B cell (primary cell): ENCODE measurements around the gene GKAP1. TPM values are rescaled to one million over a fixed set of nuclear protein-coding genes. Genes with fewer than 3 reads are reported as not detected.
"Not testable (repeated sequence)": the region's sequence is repeated elsewhere in the genome, so short reads cannot be mapped to it uniquely, and the experiment has no call there.

ENCODE experiments used
- ATAC-seq: fragments of 200-7000 bp; cut with Tn5 transposase; one replicate; pipeline ENCODE4 v1.10.0; 2021; ENCODE audit warnings: low read depth, mild to moderate bottlenecking, moderate number of reproducible peaks, moderate library complexity
- CTCF ChIA-PET: fragments of 350-600 bp; sonication (Branson Sonifier 250); formaldehyde crosslinking; loops from one replicate; lab custom pipeline; 2021; ENCODE audit warnings: antibody characterized with exemption, inconsistent platforms; lab: Charles Lee
- POLR2A ChIA-PET: fragments of 350-600 bp; sonication (Branson Sonifier 250); formaldehyde crosslinking; loops from one replicate; lab custom pipeline; 2021; ENCODE audit warnings: antibody characterized with exemption; lab: Charles Lee
- DNase-seq: peaks from one replicate; pipeline ENCODE4 v3.0.0; 2013
- H2AFZ ChIP-seq: 2 replicates; pipeline ENCODE4 v1.6.1; 2012; ENCODE audit warnings: mild to moderate bottlenecking, low read depth, low read length; ENCODE audit not compliant: insufficient read depth, poor library complexity, severe bottlenecking
- H3K27ac ChIP-seq, 2 donors: 1 replicate in 1 of 2; 2 replicates in 1 of 2; pipeline ENCODE4 v1.5.1; 2012 to 2013; ENCODE audit warnings: low read length in 2 of 2, mild to moderate bottlenecking in 2 of 2, moderate library complexity in 1 of 2
- H3K27me3 ChIP-seq, 4 experiments: fragments of 200-600 bp in 1 of 4; sonication (generic) in 1 of 4; replicated peaks in 1 of 4; 1 replicate in 2 of 4; 2 replicates in 2 of 4; pipeline versions ENCODE4 v1.6.1 to v1.7.0; 2013 to 2016; ENCODE audit warnings: low read length in 3 of 4, mild to moderate bottlenecking in 2 of 4, mixed read lengths in 1 of 4, moderate library complexity in 1 of 4; ENCODE audit not compliant: insufficient read depth in 4 of 4, control insufficient read depth in 3 of 4; ENCODE audit errors: control extremely low read depth in 1 of 4
- H3K36me3 ChIP-seq, 2 experiments: replicated peaks in 1 of 2; 1 replicate in 1 of 2; 2 replicates in 1 of 2; pipeline versions ENCODE4 v1.6.1 to v1.7.1; 2013; ENCODE audit warnings: low read length in 1 of 2; ENCODE audit not compliant: insufficient read depth in 2 of 2, control insufficient read depth in 1 of 2; ENCODE audit errors: control extremely low read depth in 1 of 2, extremely low read depth in 1 of 2
- H3K4me1 ChIP-seq, 2 donors: fragments of 200-600 bp in 1 of 2; sonication (generic) in 1 of 2; 1 replicate in 1 of 2; 2 replicates in 1 of 2; pipeline versions ENCODE4 v1.5.1 to v1.6.1; 2013 to 2017; ENCODE audit warnings: low read length in 2 of 2; ENCODE audit not compliant: control insufficient read depth in 2 of 2, insufficient read depth in 2 of 2
- H3K4me2 ChIP-seq: replicated peaks from 2 replicates; pipeline ENCODE3; 2012; ENCODE audit warnings: mild to moderate bottlenecking, low read depth, low read length; ENCODE audit not compliant: poor library complexity, severe bottlenecking
- H3K4me3 ChIP-seq, 5 experiments: fragments of 200-600 bp in 1 of 5; sonication (generic) in 1 of 5; 1 replicate in 3 of 5; 2 replicates in 2 of 5; pipeline versions ENCODE4 v1.5.1 to v1.7.0; 2011 to 2016; ENCODE audit warnings: low read length in 4 of 5, mild to moderate bottlenecking in 4 of 5, low read depth in 2 of 5, control low read depth in 1 of 5, moderate library complexity in 1 of 5; ENCODE audit not compliant: insufficient read depth in 1 of 5; ENCODE audit errors: control extremely low read depth in 1 of 5, extremely low read depth in 1 of 5
- H3K79me2 ChIP-seq: fragments of 200-600 bp; sonication (generic); one replicate; pipeline ENCODE4 v1.6.0; 2016; ENCODE audit warnings: low read length; ENCODE audit not compliant: control insufficient read depth, insufficient read depth
- H3K9ac ChIP-seq: fragments of 200-600 bp; sonication (generic); 2 replicates; pipeline ENCODE4 v1.6.1; 2017; ENCODE audit warnings: mild to moderate bottlenecking, low read length, moderate library complexity
- H3K9me3 ChIP-seq, 3 donors: one replicate each; pipeline versions ENCODE4 v1.6.1 to v1.7.1; 2013; ENCODE audit warnings: low read length in 2 of 3; ENCODE audit not compliant: control insufficient read depth in 2 of 3, insufficient read depth in 1 of 3; ENCODE audit errors: control extremely low read depth in 1 of 3
- H4K20me1 ChIP-seq: 2 replicates; pipeline ENCODE4 v1.6.0; 2012; ENCODE audit warnings: mild to moderate bottlenecking, low read length; ENCODE audit not compliant: insufficient read depth, control insufficient read depth, poor library complexity, severe bottlenecking
- H3K27ac Mint-ChIP-seq: one replicate; pipeline ENCODE4 v1.8.0; 2021; ENCODE audit warnings: mixed read lengths
- H3K27me3 Mint-ChIP-seq: one replicate; pipeline ENCODE4 v1.8.0; 2021; ENCODE audit warnings: mixed read lengths
- H3K4me1 Mint-ChIP-seq: one replicate; pipeline ENCODE4 v1.8.0; 2021; ENCODE audit warnings: mixed read lengths
- H3K4me3 Mint-ChIP-seq: one replicate; pipeline ENCODE4 v1.8.0; 2021; ENCODE audit warnings: mixed read lengths
- H3K9me3 Mint-ChIP-seq: one replicate; pipeline ENCODE4 v1.8.0; 2022; ENCODE audit warnings: mixed read lengths; ENCODE audit not compliant: insufficient read depth
- CTCF ChIP-seq: fragments of 200-600 bp; IDR thresholded peaks from one replicate; pipeline ENCODE4 v1.8.0; 2022; ENCODE audit warnings: antibody characterized with exemption, mild to moderate bottlenecking
- WGBS: methylation state at CpG from one replicate; pipeline ENCODE4 v1.1.5; 2013; ENCODE audit warnings: missing lambda C conversion rate; ENCODE audit not compliant: insufficient coverage; 5-methylcytosine and 5-hydroxymethylcytosine counted together
- intact Hi-C: fragments of 100-400 bp; cut with micrococcal nuclease; formaldehyde crosslinking; loops from one replicate; pipeline ENCODE4 v1.10.0; 2022
- polyA plus RNA-seq: library from polyadenylated mRNA; depleted of rRNA; stranded (reverse); fragments of >200 nt; gene quantifications from 2 replicates; pipeline ENCODE4 v1.2.3, GENCODE V29; 2012
- total RNA-seq, 2 donors: library from RNA; stranded (reverse); fragments of 120-200 nt in 1 of 2; gene quantifications; 1 replicate in 1 of 2; 2 replicates in 1 of 2; pipeline versions ENCODE4 v1.2.3 to v1.2.4, GENCODE V29; 2013 to 2022

GKAP1 gene
- total and polyA plus RNA-seq, 2 donors (not counting 1 experiment from before 2014, with no cell fraction given): 2.7 to 23.1 TPM

GRCh38 chr9:83837070-83837643 lies 19.6 kb upstream of the GKAP1 start:
- H3K79me2 ChIP-seq, H3K9me3 ChIP-seq, H3K4me1 Mint-ChIP-seq, POLR2A ChIA-PET, H3K27me3 ChIP-seq, H4K20me1 ChIP-seq, H2AFZ ChIP-seq, intact Hi-C loops, DNase-seq, H3K36me3 ChIP-seq, H3K4me2 ChIP-seq, H3K9ac ChIP-seq, CTCF ChIA-PET, ATAC-seq, H3K27me3 Mint-ChIP-seq, H3K4me3 Mint-ChIP-seq, H3K4me3 ChIP-seq, H3K4me1 ChIP-seq, H3K9me3 Mint-ChIP-seq, H3K27ac Mint-ChIP-seq, H3K27ac ChIP-seq: not testable (repeated sequence)
- no CpG with 5 or more reads among the region's 7 CpGs for WGBS
- peak; percentile 26 for TF ChIP-seq CTCF

- POLR2A ChIA-PET, H3K9me3 ChIP-seq, ATAC-seq, CTCF ChIA-PET, H3K4me3 ChIP-seq, intact Hi-C loops, H2AFZ ChIP-seq, H3K27ac Mint-ChIP-seq, H3K9ac ChIP-seq, H3K4me2 ChIP-seq, H4K20me1 ChIP-seq, H3K4me3 Mint-ChIP-seq, H3K79me2 ChIP-seq, H3K27me3 Mint-ChIP-seq, H3K36me3 ChIP-seq, H3K4me1 Mint-ChIP-seq, H3K27ac ChIP-seq, H3K4me1 ChIP-seq, DNase-seq, H3K9me3 Mint-ChIP-seq, H3K27me3 ChIP-seq: not testable (repeated sequence)
- WGBS: no CpG with 5 or more reads among the region's 5 CpGs
These were observed 13.0 kb upstream of the GKAP1 start for GRCh38 chr9:83830426-83831071.

GRCh38 chr9:83824986-83825623 lies 7.5 kb upstream of the GKAP1 start:
- H4K20me1 ChIP-seq, H3K79me2 ChIP-seq, H3K27ac ChIP-seq, H3K4me2 ChIP-seq, H3K27me3 ChIP-seq, POLR2A ChIA-PET, H3K4me3 Mint-ChIP-seq, H3K4me1 ChIP-seq, ATAC-seq, H3K27me3 Mint-ChIP-seq, H3K4me1 Mint-ChIP-seq, H3K4me3 ChIP-seq, H3K36me3 ChIP-seq, H2AFZ ChIP-seq, intact Hi-C loops, CTCF ChIA-PET, H3K9ac ChIP-seq, H3K27ac Mint-ChIP-seq, DNase-seq, H3K9me3 ChIP-seq, H3K9me3 Mint-ChIP-seq: not testable (repeated sequence)
- WGBS: no CpG with 5 or more reads among the region's 3 CpGs
